Astrocyte (in vitro differentiated cells and primary cell): Measurements from ENCODE around the gene YWHAE. TPM values are rescaled to one million over a fixed set of nuclear protein-coding genes. Genes with fewer than 3 reads are reported as not detected.
"Not testable (repeated sequence)": the region's sequence is repeated elsewhere in the genome, so short reads cannot be mapped to it uniquely, and the experiment has no call there.

Experiments used
- DNase-seq: peaks from one replicate; pipeline ENCODE4 v3.0.0-alpha.2; 2010; ENCODE audit warnings: low read depth
- FAIRE-seq: peaks from 2 replicates; lab custom pipeline; 2011; peaks lifted over from hg19 to GRCh38; lab: Jason Lieb, UNC
- H2AFZ ChIP-seq: 2 replicates; pipeline ENCODE4 v1.6.0; 2012; ENCODE audit warnings: low read depth, low read length, inconsistent platforms
- H3K27ac ChIP-seq: 2 replicates; pipeline ENCODE4 v1.5.1; 2011; ENCODE audit warnings: low read depth, low read length, inconsistent platforms
- H3K27me3 ChIP-seq: 2 replicates; pipeline ENCODE4 v1.6.0; 2011; ENCODE audit warnings: low read length, inconsistent platforms; ENCODE audit not compliant: insufficient read depth
- H3K36me3 ChIP-seq: 2 replicates; pipeline ENCODE4 v1.5.1; 2011; ENCODE audit warnings: low read length, inconsistent platforms; ENCODE audit not compliant: insufficient read depth
- H3K4me1 ChIP-seq: 2 replicates; pipeline ENCODE4 v1.5.1; 2011; ENCODE audit warnings: low read length, inconsistent platforms; ENCODE audit not compliant: insufficient read depth
- H3K4me2 ChIP-seq: 2 replicates; pipeline ENCODE4 v1.6.0; 2012; ENCODE audit warnings: low read length, inconsistent platforms
- H3K4me3 ChIP-seq: 2 replicates; pipeline ENCODE4 v1.5.1; 2011; ENCODE audit warnings: low read depth, mild to moderate bottlenecking, low read length, inconsistent platforms; ENCODE audit not compliant: insufficient read depth
- H3K79me2 ChIP-seq: 2 replicates; pipeline ENCODE4 v1.6.0; 2012; ENCODE audit warnings: mild to moderate bottlenecking, low read length, inconsistent platforms; ENCODE audit not compliant: insufficient read depth
- H3K9ac ChIP-seq: 2 replicates; pipeline ENCODE4 v1.6.0; 2012; ENCODE audit warnings: mild to moderate bottlenecking, low read length, inconsistent platforms
- H3K9me3 ChIP-seq: 2 replicates; pipeline ENCODE4 v1.5.1; 2012; ENCODE audit warnings: low read depth, mild to moderate bottlenecking, low read length, inconsistent platforms; ENCODE audit not compliant: insufficient read depth
- H4K20me1 ChIP-seq: 2 replicates; pipeline ENCODE4 v1.6.0; 2012; ENCODE audit warnings: low read length, inconsistent platforms; ENCODE audit not compliant: insufficient read depth
- H3K27ac Mint-ChIP-seq: one replicate; pipeline ENCODE4 v1.8.0; 2021; ENCODE audit warnings: mild to moderate bottlenecking, mixed read lengths; ENCODE audit not compliant: unreplicated experiment
- H3K27me3 Mint-ChIP-seq: one replicate; pipeline ENCODE4 v1.8.0; 2021; ENCODE audit warnings: low read depth, mixed read lengths; ENCODE audit not compliant: unreplicated experiment
- H3K36me3 Mint-ChIP-seq: one replicate; pipeline ENCODE4 v1.8.0; 2021; ENCODE audit warnings: low read depth, mixed read lengths; ENCODE audit not compliant: unreplicated experiment
- H3K4me1 Mint-ChIP-seq: one replicate; pipeline ENCODE4 v1.8.0; 2021; ENCODE audit warnings: low read depth, mixed read lengths; ENCODE audit not compliant: unreplicated experiment
- H3K4me3 Mint-ChIP-seq: one replicate; pipeline ENCODE4 v1.8.0; 2021; ENCODE audit warnings: mild to moderate bottlenecking, moderate library complexity, mixed read lengths; ENCODE audit not compliant: unreplicated experiment
- H3K9me3 Mint-ChIP-seq: one replicate; pipeline ENCODE4 v1.8.0; 2021; ENCODE audit warnings: mild to moderate bottlenecking, mixed read lengths; ENCODE audit not compliant: unreplicated experiment
- CTCF ChIP-seq: IDR thresholded peaks from 2 replicates; pipeline ENCODE4 v1.5.1; 2011; ENCODE audit warnings: low read depth, mild to moderate bottlenecking, inconsistent platforms, low read length, moderate library complexity; ENCODE audit not compliant: insufficient read depth
- EZH2 ChIP-seq: IDR thresholded peaks from 2 replicates; pipeline ENCODE4 v1.6.1; 2012; ENCODE audit warnings: mild to moderate bottlenecking, low read length, inconsistent platforms; ENCODE audit not compliant: insufficient read depth
- total RNA-seq: library from RNA; stranded (reverse); gene quantifications from 2 replicates; pipeline ENCODE4 v1.2.1, GENCODE V29; 2021

Gene YWHAE
- total RNA-seq, 1 donor from 2014 or later, result 771 TPM

DNA sequence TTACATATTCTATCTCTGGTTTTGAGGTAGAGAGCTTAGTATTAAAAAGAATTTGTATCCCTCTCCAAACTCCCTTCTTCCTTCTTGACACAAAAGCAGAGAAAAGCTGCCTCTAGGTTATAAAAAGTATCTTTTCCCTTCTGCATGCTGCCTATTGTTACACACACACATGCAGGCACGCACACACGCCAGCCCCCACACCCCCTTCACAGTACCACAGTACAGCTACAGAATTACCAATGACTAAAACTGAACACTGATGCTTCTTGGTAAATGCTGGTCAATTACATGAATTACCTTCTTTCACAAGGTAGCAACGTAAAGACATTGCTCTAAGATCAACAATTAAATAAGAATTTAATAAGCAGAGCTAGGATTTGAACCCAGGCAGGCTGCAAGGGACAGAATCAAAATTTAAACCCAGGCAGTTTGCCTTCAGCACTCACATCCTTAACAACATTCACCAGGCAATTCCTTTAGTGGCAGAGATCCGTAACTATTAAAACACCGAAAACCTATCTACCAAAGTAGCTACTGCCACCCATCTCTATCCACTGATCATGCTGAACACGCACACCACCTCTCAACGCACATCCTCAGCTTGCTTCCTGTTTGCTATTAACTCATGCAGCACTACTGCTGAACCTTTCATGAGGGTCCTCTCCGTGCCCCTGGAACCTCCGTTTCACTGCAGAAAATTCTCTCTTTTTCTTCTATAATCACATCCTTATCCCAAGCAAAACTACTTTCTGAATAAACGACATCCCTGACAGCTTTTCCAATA is 37.8 kb downstream of the YWHAE start:
- Histone ChIP-seq H3K4me2 (peak overlapping the region; percentile 5), H4K20me1 (peaks cover 97% of the 10 kb centered on the region)
- no peak overlapping the region for H3K27ac Mint-ChIP-seq

DNA sequence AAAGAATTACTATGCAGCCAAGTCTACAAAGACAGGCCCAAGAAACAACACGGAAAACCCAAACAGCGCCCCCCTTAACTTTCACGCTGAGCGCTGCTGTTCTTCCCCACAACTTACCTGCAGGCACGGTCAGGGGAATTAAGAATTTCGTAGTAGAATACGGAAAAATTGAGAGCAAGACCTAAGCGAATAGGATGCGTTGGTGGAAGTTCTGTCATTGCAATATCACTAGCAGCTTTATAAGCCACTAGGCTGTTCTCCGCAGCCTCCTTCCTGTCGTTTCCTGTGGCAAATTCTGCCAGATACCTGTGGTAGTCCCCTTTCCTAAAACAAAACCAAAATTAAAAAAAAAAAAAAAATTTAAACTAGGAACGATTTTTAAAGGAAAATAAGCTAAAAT is 39.0 kb downstream of the YWHAE start:
- Mint-ChIP-seq H3K27ac (no peak overlapping the region), H3K9me3 (no peaks in the 10 kb centered on the region), H3K27me3 (no peaks in the 10 kb centered on the region), H3K4me1 (peaks cover 31% of the 10 kb centered on the region), H3K36me3 (peaks cover 11% of the 10 kb centered on the region), H3K4me3 (peak overlapping the region; percentile 68)
- Histone ChIP-seq H3K27me3 (no peaks in the 10 kb centered on the region), H2AFZ (no peak overlapping the region), H3K9me3 (no peaks in the 10 kb centered on the region), H3K4me1 (peaks cover 19% of the 10 kb centered on the region), H4K20me1 (peaks cover 92% of the 10 kb centered on the region), H3K79me2 (peaks cover 95% of the 10 kb centered on the region), H3K4me3 (no peak overlapping the region), H3K36me3 (peaks cover 17% of the 10 kb centered on the region), H3K4me2 (no peak overlapping the region), H3K9ac (no peak overlapping the region), H3K27ac (peak overlapping the region; percentile 34)
- FAIRE-seq (no peak), DNase-seq (no peak)
- TF ChIP-seq CTCF, result no peak

More for the DNA sequence above, 37.8 kb downstream of the YWHAE start:
- peaks cover 98% of the 10 kb centered on the region for H3K79me2 ChIP-seq
- H3K9me3 ChIP-seq, result no peaks in the 10 kb centered on the region
- H3K36me3 ChIP-seq, result peaks cover 17% of the 10 kb centered on the region
- peak overlapping the region; percentile 9 for H3K4me3 Mint-ChIP-seq
- no peak overlapping the region for H2AFZ ChIP-seq
- no peak for TF ChIP-seq EZH2
- no peak for TF ChIP-seq CTCF
- FAIRE-seq (no peak), DNase-seq (peak; percentile 16)
- H3K4me3 ChIP-seq, result no peak overlapping the region
- H3K27ac ChIP-seq, result no peak overlapping the region
- no peaks in the 10 kb centered on the region for H3K27me3 Mint-ChIP-seq
- H3K4me1 Mint-ChIP-seq, result peaks cover 40% of the 10 kb centered on the region
- no peaks in the 10 kb centered on the region for H3K9me3 Mint-ChIP-seq
- no peak overlapping the region for H3K9ac ChIP-seq
- H3K27me3 ChIP-seq, result no peaks in the 10 kb centered on the region
- peaks cover 24% of the 10 kb centered on the region for H3K4me1 ChIP-seq
- peaks cover 17% of the 10 kb centered on the region for H3K36me3 Mint-ChIP-seq

DNA sequence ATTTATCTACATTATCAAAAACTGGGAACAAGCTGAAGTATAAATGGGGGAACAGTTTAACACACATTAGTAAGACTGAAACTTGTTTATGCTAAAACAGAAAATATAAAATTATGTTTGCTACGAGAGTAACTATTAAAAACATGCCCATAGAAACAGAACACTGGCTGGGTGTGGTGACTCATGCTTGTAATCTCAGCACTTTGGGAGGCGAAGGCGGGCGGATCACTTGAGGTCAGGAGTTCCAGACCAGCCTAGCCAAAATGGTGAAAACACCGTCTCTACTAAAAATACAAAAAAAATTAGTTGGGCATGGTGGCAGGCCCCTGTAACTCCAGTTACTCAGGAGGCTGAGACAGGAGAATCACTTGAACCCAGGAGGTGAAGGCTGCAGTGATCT is 39.7 kb downstream of the YWHAE start:
- H4K20me1 ChIP-seq, result peaks cover 92% of the 10 kb centered on the region
- peak; percentile 25 for DNase-seq
- H3K27ac ChIP-seq, result peak overlapping the region; percentile 37
- H3K9me3 ChIP-seq, H3K27me3 Mint-ChIP-seq, H3K9ac ChIP-seq, H3K4me2 ChIP-seq, H3K9me3 Mint-ChIP-seq, FAIRE-seq, H2AFZ ChIP-seq, H3K4me3 Mint-ChIP-seq, H3K4me3 ChIP-seq, H3K27me3 ChIP-seq: not testable (repeated sequence)
- H3K4me1 ChIP-seq, result peaks cover 16% of the 10 kb centered on the region
- peaks cover 95% of the 10 kb centered on the region for H3K79me2 ChIP-seq
- Mint-ChIP-seq H3K27ac (peak overlapping the region; percentile 53), H3K36me3 (peaks cover 15% of the 10 kb centered on the region), H3K4me1 (peaks cover 29% of the 10 kb centered on the region)
- peaks cover 17% of the 10 kb centered on the region for H3K36me3 ChIP-seq
